A549 (cell line): ENCODE measurements around the gene CCDC30. TPM values are rescaled to one million over a fixed set of nuclear protein-coding genes. Genes with fewer than 3 reads are reported as not detected.

Experiments
- ATAC-seq, 2 experiments: fragments of 200-7000 bp in 1 of 2; fragments of >200 bp in 1 of 2; cut with Nextera tagmentation in 1 of 2; cut with Tn5 transposase in 1 of 2; 3 replicates each; pipeline versions ENCODE4 v1.8.0 to v1.9.1; 2018 to 2020; ENCODE audit warnings: mild to moderate bottlenecking in 1 of 2, moderate library complexity in 1 of 2
- CTCF ChIA-PET: fragments of 300-600 bp; sonication (Branson Sonifier 250); formaldehyde crosslinking; extraction: SDS; loops from one replicate; lab custom pipeline; 2021; ENCODE audit warnings: antibody characterized with exemption, inconsistent platforms; lab: Yijun Ruan, JAX
- POLR2A ChIA-PET: fragments of 350-600 bp; formaldehyde crosslinking; extraction: SDS; loops from one replicate; lab custom pipeline; 2021; ENCODE audit warnings: antibody characterized with exemption, inconsistent platforms; lab: Yijun Ruan, JAX
- DNase-seq, 2 experiments: peaks; one replicate each; pipeline versions ENCODE4 v3.0.0 to v3.0.0-alpha.2; 2011 to 2016; ENCODE audit warnings: low read depth in 1 of 2, low spot score in 1 of 2
- FAIRE-seq: peaks from 2 replicates; lab custom pipeline; 2011; peaks lifted over from hg19 to GRCh38; lab: Jason Lieb, UNC
- H3K27ac ChIP-seq, 2 experiments: fragments of >200 bp; sonication (Bioruptor Twin); formaldehyde crosslinking; 3 replicates each; pipeline ENCODE4 v1.5.1; 2016 to 2017
- H3K4me1 ChIP-seq: fragments of >200 bp; sonication (Bioruptor Twin); formaldehyde crosslinking; 3 replicates; pipeline ENCODE4 v1.6.1; 2016
- H3K4me2 ChIP-seq: fragments of >200 bp; sonication (Bioruptor Twin); formaldehyde crosslinking; 3 replicates; pipeline ENCODE4 v1.6.1; 2016
- H3K4me3 ChIP-seq: fragments of >200 bp; sonication (Bioruptor Twin); formaldehyde crosslinking; 3 replicates; pipeline ENCODE4 v1.5.1; 2016
- H3K9me3 ChIP-seq: fragments of >200 bp; sonication (Bioruptor Twin); formaldehyde crosslinking; 3 replicates; pipeline ENCODE4 v1.6.1; 2016
- CBX8 ChIP-seq: fragments of 200-600 bp; sonication (generic); IDR thresholded peaks from 2 replicates; pipeline ENCODE4 v1.6.1; 2016
- CEBPB ChIP-seq, 2 experiments: fragments of >200 bp in 1 of 2; sonication (Bioruptor Twin) in 1 of 2; formaldehyde crosslinking in 1 of 2; IDR thresholded peaks; 2 replicates each; pipeline ENCODE4 v1.6.1; 2012 to 2016
- CHD2 ChIP-seq: fragments of 150-350 bp; IDR thresholded peaks from 2 replicates; pipeline ENCODE4 v1.6.1; 2014; ENCODE audit warnings: low read length; ENCODE audit not compliant: partially characterized antibody
- CHD4 ChIP-seq: fragments of 200-600 bp; sonication (generic); IDR thresholded peaks from 2 replicates; pipeline ENCODE4 v1.6.1; 2016; ENCODE audit warnings: antibody characterized with exemption, mild to moderate bottlenecking, borderline replicate concordance
- EHMT2 ChIP-seq: fragments of 200-600 bp; sonication (generic); IDR thresholded peaks from 2 replicates; pipeline ENCODE4 v1.6.1; 2016; ENCODE audit warnings: antibody characterized with exemption, low read depth, mild to moderate bottlenecking, moderate library complexity
- ESRRA ChIP-seq: fragments of 150-350 bp; IDR thresholded peaks from 2 replicates; pipeline ENCODE4 v1.6.1; 2014; ENCODE audit warnings: mild to moderate bottlenecking, low read length, borderline replicate concordance
- FOSB ChIP-seq: fragments of 250-450 bp; sonication (Bioruptor Pico); IDR thresholded peaks from 2 replicates; pipeline ENCODE4 v1.5.0; 2020; ENCODE audit warnings: mild to moderate bottlenecking, moderate library complexity
- FOXS1 ChIP-seq: fragments of 250-450 bp; sonication (Bioruptor Pico); IDR thresholded peaks from 2 replicates; pipeline ENCODE4 v1.5.0; 2020; ENCODE audit warnings: mild to moderate bottlenecking, moderate library complexity
- HEYL ChIP-seq: fragments of 250-450 bp; sonication (Bioruptor Pico); IDR thresholded peaks from 2 replicates; pipeline ENCODE4 v1.8.0; 2021; ENCODE audit warnings: mild to moderate bottlenecking, moderate library complexity
- HOXA7 ChIP-seq: fragments of 250-450 bp; sonication (Bioruptor Pico); IDR thresholded peaks from 2 replicates; pipeline ENCODE4 v1.5.0; 2020; ENCODE audit warnings: mild to moderate bottlenecking, moderate library complexity
- MAFK ChIP-seq: fragments of 450-650 bp; IDR thresholded peaks from 2 replicates; pipeline ENCODE4 v1.6.1; 2014; ENCODE audit not compliant: partially characterized antibody
- NFE2L2 ChIP-seq: fragments of 150-350 bp; conservative IDR thresholded peaks from 2 replicates; pipeline ENCODE4 v1.6.1; 2014; ENCODE audit warnings: low read length
- NPAS2 ChIP-seq: fragments of 250-450 bp; sonication (Bioruptor Pico); IDR thresholded peaks from 2 replicates; pipeline ENCODE4 v1.8.0; 2022; ENCODE audit warnings: mild to moderate bottlenecking, moderate library complexity, borderline replicate concordance
- NR3C1 ChIP-seq: fragments of >200 bp; sonication (Bioruptor Twin); formaldehyde crosslinking; IDR thresholded peaks from 3 replicates; pipeline ENCODE4 v1.6.1; 2017
- POLR2A ChIP-seq: IDR thresholded peaks from 2 replicates; pipeline ENCODE4 v1.6.1; 2012; ENCODE audit warnings: mild to moderate bottlenecking, low read length
- RAD21 ChIP-seq, 2 experiments: fragments of >200 bp in 1 of 2; sonication (Bioruptor Twin) in 1 of 2; formaldehyde crosslinking in 1 of 2; IDR thresholded peaks in 1 of 2; conservative IDR thresholded peaks in 1 of 2; 2 replicates in 1 of 2; 3 replicates in 1 of 2; pipeline ENCODE4 v1.6.1; 2012 to 2018; ENCODE audit warnings: inconsistent platforms in 1 of 2
- RARB ChIP-seq: fragments of 250-450 bp; sonication (Bioruptor Pico); IDR thresholded peaks from 2 replicates; pipeline ENCODE4 v1.8.0; 2021; ENCODE audit warnings: mild to moderate bottlenecking, moderate library complexity
- RFX5 ChIP-seq: fragments of 450-650 bp; IDR thresholded peaks from 2 replicates; pipeline ENCODE4 v1.7.1; 2014; ENCODE audit warnings: antibody characterized with exemption, mild to moderate bottlenecking, moderate library complexity
- RNF2 ChIP-seq: fragments of 200-600 bp; sonication (generic); IDR thresholded peaks from 2 replicates; pipeline ENCODE4 v1.6.1; 2016; ENCODE audit warnings: low read depth, mild to moderate bottlenecking, antibody characterized with exemption, moderate library complexity, borderline replicate concordance
- ZC3H11A ChIP-seq: fragments of 450-650 bp; IDR thresholded peaks from 2 replicates; pipeline ENCODE4 v1.6.1; 2014; ENCODE audit warnings: antibody characterized with exemption, mild to moderate bottlenecking
- ZSCAN20 ChIP-seq: fragments of 250-450 bp; sonication (Bioruptor Pico); IDR thresholded peaks from 2 replicates; pipeline ENCODE4 v1.8.0; 2022; ENCODE audit warnings: mild to moderate bottlenecking, moderate library complexity
- WGBS: methylation state at CpG from one replicate; pipeline ENCODE4 v1.1.6; 2017; ENCODE audit errors: missing lambda C conversion rate; 5-methylcytosine and 5-hydroxymethylcytosine counted together
- polyA plus RNA-seq, 4 experiments: library from polyadenylated mRNA; depleted of rRNA in 3 of 4; stranded (reverse); fragments of >200 nt; fragmentation: RNase III in 1 of 4; extraction: RNeasy Plus Mini Kit Qiagen cat#74134 plus additional on column Dnase treatment in 1 of 4; gene quantifications; 2 replicates in 3 of 4; 3 replicates in 1 of 4; pipeline ENCODE4 v1.2.3, GENCODE V29; 2011 to 2017
- TF ChIP-seq, protein P1 (sequence below): IDR thresholded peaks from 2 replicates; pipeline ENCODE4 v1.6.1; 2012; ENCODE audit warnings: low read depth, borderline replicate concordance
- TF ChIP-seq, protein P2 (sequence below): fragments of 200-600 bp; sonication (generic); IDR thresholded peaks from 2 replicates; pipeline ENCODE4 v1.6.1; 2016; ENCODE audit warnings: antibody characterized with exemption, mild to moderate bottlenecking, moderate library complexity
- TF ChIP-seq, protein P3 (sequence below): fragments of 250-450 bp; sonication (Bioruptor Pico); IDR thresholded peaks from 2 replicates; pipeline ENCODE4 v1.5.0; 2020; ENCODE audit warnings: low read depth, mild to moderate bottlenecking, moderate library complexity

CCDC30 gene
- polyA plus RNA-seq, 2 of the 4 experiments (the other 2 are of a cell fraction) = 0.75 to 1.6 TPM

DNA sequence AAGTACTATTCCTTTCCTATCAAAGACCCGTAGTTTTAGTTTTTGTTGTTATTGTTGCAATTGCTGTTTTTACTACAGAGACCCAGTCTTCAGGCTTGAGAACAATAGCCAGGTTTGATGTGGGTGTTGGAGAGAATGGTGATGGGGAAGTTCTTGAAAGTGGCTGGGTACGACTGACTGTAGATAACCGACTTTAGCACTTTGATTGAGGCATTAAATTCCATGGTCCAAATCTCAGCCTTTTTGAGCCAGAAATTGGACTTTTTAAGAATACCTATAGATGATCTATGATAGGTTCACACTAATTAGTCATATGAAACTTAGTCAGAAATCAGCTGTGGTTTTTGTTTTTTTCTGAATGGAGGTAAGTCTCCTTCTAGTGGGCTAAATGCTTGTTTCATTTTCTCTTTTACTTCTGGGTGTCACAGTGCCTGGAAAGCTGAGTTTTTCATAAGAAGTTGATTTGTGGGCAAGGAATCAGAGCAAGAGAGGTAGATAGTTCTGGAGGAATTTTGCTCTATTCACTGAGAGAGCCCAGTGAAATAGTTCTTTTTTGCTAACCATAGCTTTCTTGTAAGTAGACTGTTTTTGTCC, 197.9 kb downstream of the CCDC30 start:
- DNase-seq (no peak), FAIRE-seq (no peak), ATAC-seq (no peak)
- Histone ChIP-seq H3K4me1 (peaks cover 8% of the 10 kb centered on the region; the same call in 1 of the 3 replicates), H3K9me3 (no peaks in the 10 kb centered on the region), H3K27ac (no peak overlapping the region), H3K4me2 (no peak overlapping the region), H3K4me3 (no peak overlapping the region)
- WGBS = 89% methylated on average over 3 of the region's 3 CpGs
- POLR2A ChIA-PET = no interaction called here
- CTCF ChIA-PET = no interaction called here
- TF ChIP-seq RAD21 (conservative IDR thresholded peaks at IDR 0.05 in 1 of 2, IDR thresholded peaks at IDR 0.05 in 1 of 2) = no peak
- TF ChIP-seq RFX5 = no peak
- TF ChIP-seq ZSCAN20 (CRISPR knock-in tag) = no peak
- TF ChIP-seq FOSB = no peak
- TF ChIP-seq CBX8 = no peak
- TF ChIP-seq, protein P1, sequence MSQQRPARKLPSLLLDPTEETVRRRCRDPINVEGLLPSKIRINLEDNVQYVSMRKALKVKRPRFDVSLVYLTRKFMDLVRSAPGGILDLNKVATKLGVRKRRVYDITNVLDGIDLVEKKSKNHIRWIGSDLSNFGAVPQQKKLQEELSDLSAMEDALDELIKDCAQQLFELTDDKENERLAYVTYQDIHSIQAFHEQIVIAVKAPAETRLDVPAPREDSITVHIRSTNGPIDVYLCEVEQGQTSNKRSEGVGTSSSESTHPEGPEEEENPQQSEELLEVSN = no peak
- TF ChIP-seq, protein P2, sequence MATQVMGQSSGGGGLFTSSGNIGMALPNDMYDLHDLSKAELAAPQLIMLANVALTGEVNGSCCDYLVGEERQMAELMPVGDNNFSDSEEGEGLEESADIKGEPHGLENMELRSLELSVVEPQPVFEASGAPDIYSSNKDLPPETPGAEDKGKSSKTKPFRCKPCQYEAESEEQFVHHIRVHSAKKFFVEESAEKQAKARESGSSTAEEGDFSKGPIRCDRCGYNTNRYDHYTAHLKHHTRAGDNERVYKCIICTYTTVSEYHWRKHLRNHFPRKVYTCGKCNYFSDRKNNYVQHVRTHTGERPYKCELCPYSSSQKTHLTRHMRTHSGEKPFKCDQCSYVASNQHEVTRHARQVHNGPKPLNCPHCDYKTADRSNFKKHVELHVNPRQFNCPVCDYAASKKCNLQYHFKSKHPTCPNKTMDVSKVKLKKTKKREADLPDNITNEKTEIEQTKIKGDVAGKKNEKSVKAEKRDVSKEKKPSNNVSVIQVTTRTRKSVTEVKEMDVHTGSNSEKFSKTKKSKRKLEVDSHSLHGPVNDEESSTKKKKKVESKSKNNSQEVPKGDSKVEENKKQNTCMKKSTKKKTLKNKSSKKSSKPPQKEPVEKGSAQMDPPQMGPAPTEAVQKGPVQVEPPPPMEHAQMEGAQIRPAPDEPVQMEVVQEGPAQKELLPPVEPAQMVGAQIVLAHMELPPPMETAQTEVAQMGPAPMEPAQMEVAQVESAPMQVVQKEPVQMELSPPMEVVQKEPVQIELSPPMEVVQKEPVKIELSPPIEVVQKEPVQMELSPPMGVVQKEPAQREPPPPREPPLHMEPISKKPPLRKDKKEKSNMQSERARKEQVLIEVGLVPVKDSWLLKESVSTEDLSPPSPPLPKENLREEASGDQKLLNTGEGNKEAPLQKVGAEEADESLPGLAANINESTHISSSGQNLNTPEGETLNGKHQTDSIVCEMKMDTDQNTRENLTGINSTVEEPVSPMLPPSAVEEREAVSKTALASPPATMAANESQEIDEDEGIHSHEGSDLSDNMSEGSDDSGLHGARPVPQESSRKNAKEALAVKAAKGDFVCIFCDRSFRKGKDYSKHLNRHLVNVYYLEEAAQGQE = no peak
- TF ChIP-seq EHMT2 = no peak
- no peak for TF ChIP-seq POLR2A
- TF ChIP-seq NR3C1 = no peak
- no peak for TF ChIP-seq RARB (CRISPR knock-in tag)
- no peak for TF ChIP-seq MAFK
- TF ChIP-seq NPAS2 (CRISPR knock-in tag) = no peak
- TF ChIP-seq, all 56 proteins: peak for 0

DNA sequence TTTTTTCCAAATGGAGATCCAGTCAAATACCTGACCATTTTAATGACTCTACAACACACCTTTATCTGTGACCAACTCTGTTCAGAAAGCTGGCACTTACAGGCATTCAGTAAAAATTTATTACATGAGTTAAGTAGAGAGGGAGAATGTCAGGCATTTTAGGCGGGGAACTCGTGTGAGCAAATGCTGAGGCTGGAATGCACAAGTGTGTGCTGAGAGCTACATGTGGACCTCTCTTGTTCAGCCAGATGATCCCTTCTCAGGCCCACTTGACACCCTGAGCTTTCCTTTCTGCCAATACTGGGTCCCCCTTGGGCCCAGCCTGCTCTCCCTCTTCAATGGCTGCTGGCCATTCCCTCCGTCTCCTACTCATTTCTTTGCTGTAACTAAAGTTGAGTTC, 206.8 kb downstream of the CCDC30 start:
- TF ChIP-seq RNF2 (no peak), ZC3H11A (no peak), CEBPB (IDR thresholded peaks at IDR 0.05) (no peak), CHD2 (no peak), HOXA7 (CRISPR knock-in tag) (no peak), NFE2L2 (no peak), FOXS1 (CRISPR knock-in tag) (no peak), ESRRA (no peak), CHD4 (no peak), HEYL (no peak)
- TF ChIP-seq, protein P3, sequence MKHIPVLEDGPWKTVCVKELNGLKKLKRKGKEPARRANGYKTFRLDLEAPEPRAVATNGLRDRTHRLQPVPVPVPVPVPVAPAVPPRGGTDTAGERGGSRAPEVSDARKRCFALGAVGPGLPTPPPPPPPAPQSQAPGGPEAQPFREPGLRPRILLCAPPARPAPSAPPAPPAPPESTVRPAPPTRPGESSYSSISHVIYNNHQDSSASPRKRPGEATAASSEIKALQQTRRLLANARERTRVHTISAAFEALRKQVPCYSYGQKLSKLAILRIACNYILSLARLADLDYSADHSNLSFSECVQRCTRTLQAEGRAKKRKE (CRISPR knock-in tag) = no peak
- ATAC-seq = no peak
- CTCF ChIA-PET = no interaction called here
- FAIRE-seq = no peak
- Histone ChIP-seq H3K9me3 (no peaks in the 10 kb centered on the region), H3K4me3 (no peak overlapping the region), H3K4me1 (no peaks in the 10 kb centered on the region), H3K27ac (no peak overlapping the region), H3K4me2 (no peak overlapping the region)
- POLR2A ChIA-PET = interaction anchor here (1.1 kb wide), 1 partner anchor 12 kb away, joined by 4 read pairs; the partner anchor contains the start of gene PPIH
- WGBS = 100% methylated on average over 3 of the region's 3 CpGs
- DNase-seq = no peak
